HT-29 (cell line): ENCODE data around the gene SATB2. TPM values are rescaled to one million over a fixed set of nuclear protein-coding genes. Genes with fewer than 3 reads are reported as not detected.

Source experiments
- DNase-seq: peaks from one replicate; pipeline ENCODE4 v3.0.0-alpha.2; 2015; ENCODE audit warnings: low spot score
- total RNA-seq: library from RNA; depleted of rRNA; stranded (reverse); fragments of >200 nt; shearing (Covaris generic); gene quantifications from 2 replicates; pipeline ENCODE4 v1.2.3, GENCODE V29; 2014

Gene SATB2
- total RNA-seq, 1 experiment from 2014 or later: 0.18 TPM

DNA sequence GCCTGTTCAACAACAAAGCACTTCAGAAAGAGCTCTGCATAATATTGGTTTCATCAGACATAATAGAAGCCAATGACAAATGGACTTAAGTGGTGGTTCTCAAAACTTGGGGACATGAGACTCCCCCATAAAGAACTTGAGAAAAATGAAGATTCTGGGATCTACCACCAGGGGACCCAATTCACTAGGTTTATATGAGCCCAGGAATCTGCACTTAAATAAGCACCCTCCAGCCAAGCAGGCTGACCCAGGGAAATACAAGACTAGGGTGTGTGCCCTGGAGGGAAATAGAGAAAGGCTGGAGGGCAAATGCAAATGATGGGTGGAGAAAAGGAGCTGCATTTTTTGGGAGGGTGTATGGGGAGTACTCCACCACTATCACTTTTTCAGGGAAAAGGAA lies 52.5 kb downstream of the SATB2 start:
- peak; percentile 14 for DNase-seq

DNA sequence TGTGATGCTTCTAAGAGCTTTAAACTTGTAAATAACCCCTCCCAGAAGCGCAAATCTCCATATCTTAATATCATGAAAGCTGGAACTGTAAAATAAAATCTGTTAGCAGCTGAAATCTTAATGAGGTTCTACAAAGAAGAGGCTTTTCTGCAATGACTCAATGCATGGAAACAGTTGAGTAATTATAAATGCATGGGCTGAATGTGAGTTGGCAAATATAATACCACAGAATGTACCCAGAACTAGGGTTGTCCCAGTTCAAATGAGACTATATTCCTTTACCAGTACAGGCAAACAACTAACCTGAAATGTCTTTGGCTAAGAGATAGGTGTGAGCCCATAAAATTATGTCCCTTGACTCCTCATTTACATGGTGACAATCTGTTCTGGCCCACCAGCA lies 52.9 kb downstream of the SATB2 start:
- no peak for DNase-seq

DNA sequence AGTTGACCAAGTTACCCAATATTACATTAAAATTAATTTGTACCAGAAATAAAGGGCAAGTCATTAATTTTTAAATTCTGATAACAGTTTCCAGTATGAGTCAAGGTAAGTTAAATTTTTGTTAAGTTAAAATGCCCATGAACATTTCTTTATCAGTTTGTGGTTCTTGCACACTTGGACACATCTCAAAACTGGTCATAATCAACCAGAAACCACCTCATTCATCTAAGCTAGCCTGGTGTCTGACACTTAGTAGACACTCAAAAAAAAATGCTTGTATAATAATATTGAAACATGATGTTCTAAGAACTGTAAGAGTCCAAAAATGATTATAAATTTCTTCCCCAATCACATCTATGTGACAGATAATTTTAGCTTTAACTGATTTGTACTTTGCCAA lies 62.4 kb downstream of the SATB2 start:
- no peak for DNase-seq

DNA sequence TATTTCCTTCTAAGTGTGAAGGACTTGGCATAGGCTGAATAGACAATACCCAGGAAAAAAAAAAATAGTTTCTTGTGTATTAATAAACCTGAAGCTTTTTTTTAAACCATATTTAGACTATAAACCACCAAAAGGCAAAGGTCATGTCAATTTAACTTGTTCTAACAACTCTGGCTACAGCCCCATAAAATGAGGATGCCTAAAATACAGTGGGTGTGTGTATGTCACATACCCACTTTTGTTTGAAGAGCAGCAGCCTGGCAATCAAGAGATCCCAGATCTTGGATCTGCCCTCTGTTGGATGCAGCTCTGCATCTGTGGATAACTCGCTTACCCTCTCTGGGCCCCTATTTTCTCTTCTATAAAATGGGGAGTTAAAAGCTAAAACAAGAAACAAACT lies 65.4 kb downstream of the SATB2 start:
- DNase-seq: no peak

DNA sequence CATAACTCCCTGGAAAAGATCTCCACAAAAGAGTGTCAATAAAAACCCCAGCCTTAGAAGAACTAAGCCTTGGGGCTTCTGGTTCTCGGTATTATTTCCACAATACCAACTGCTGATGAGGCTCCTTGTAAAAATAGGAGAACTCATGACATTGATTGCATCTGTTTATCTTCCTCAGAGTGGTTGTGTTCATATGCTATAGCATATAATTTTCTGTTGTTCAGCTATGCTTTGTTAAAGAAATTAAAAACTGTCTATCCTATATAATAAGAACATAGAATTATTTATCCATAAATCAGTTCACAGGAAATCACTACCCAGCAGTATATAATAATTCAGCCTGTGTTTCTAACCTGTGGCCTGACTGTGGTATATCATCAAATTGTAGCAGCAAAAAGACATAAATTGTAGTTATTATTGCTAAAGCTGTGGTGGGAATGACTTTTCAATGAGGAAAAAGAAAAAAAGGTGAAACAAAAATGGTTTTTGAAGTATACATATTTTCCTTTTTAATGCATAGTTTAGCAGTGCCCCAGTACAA lies 68.9 kb downstream of the SATB2 start:
- no peak for DNase-seq

DNA sequence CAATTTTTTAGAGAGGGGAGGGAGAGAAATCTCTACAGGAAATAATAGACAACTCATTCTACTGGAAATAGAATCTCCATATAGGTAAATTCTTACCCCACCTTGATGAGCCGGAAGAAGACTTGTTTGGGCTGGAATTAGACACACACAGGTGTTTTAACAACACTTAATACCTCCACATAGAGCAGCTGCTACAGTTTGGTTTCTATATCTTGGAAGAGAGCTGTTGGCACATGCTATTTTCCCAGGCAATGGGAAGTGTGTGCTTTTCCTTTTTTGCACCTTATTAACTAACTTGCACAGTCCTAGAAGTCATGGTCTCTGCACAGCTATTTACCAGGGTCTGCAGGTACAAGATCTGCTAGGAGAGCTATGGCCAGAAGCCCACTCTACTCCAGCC lies 73.7 kb downstream of the SATB2 start:
- DNase-seq: no peak

DNA sequence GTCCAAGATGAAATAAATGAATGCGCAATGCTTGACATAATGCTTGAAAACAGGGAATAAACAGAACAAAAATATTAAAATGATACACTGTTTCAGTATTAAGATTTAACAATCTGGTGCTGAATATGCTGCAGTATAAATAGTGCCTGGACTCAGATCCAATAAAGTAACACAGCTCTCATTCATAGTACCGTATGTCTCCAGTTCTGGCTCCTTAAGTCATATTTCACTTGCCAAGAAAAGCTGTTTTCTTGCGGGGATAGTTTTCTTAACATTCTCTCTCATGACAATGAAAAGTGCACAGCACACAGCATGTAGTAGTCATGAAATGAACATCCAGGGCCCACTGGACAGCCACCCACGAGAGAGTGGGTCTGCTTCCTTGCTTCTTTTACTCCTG lies 74.7 kb downstream of the SATB2 start:
- DNase-seq: no peak

DNA sequence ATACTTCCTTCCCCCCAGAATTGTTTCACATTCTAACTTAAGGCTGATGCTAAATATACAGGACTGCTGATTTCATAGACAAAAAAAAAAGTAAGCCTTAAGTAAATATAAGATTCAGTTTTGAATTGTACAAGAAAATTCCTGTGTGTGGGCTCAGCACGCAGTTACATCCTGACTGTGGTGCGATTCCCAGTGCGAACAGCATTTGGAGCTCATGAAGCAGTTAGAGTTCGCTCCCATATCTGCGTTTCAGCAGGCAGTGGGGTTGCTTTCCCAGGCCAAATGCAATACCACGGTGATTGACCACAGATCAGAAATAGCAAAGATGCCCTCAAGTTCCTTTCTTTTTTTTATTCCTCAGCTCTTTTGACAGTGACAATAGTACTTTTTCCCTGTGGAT lies 75.6 kb downstream of the SATB2 start:
- no peak for DNase-seq

DNA sequence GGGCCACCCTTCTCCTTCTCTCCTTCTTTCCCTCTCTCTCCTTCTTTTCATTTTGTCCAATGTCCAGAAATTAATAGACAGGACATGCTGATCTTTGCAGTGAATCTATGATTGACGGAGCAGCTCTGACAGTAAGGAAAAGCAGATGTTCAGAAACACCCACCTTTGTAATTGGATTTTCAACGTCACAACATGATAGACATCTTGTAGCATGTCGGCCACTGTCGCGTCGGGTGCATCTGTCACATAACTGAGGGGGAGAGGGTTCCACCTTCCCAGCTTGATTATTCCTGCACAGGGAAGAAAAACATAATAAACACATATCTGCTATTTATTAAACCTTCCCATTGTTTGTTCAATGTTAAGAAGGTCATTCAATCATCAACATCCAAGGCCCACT lies 76.2 kb downstream of the SATB2 start:
- no peak for DNase-seq

DNA sequence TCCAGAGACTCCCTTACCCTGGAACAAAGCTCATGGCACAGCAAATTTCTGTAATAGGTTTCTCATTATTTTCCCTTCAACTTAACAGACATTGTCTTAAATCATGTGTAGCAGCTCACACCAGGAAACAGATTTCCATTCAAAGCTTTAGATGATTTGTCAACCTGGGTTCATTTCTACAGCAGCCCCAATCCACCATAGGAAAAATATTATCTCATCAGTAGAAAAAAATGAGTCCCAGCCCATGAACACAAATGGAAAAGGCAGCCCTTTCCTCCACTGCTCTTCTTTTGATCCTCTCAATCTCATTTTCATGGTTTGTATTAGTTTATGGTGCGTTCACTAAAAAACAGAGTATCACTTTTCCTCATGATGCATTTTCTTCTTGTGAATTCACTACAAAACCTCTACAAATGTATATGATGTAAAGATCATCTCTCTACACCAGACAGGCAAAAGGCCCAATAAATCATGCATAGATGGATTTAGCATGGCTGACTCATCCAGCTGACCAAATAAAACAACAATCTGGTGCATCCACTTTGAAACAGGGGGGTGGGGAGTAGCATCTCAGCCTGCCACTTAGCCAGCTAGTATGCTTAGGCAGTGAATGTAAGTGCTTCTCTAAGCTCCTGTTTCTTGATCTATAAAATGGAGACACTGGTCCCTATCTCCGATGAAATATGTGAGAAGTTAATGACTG lies 78.6 kb downstream of the SATB2 start:
- DNase-seq: no peak

DNA sequence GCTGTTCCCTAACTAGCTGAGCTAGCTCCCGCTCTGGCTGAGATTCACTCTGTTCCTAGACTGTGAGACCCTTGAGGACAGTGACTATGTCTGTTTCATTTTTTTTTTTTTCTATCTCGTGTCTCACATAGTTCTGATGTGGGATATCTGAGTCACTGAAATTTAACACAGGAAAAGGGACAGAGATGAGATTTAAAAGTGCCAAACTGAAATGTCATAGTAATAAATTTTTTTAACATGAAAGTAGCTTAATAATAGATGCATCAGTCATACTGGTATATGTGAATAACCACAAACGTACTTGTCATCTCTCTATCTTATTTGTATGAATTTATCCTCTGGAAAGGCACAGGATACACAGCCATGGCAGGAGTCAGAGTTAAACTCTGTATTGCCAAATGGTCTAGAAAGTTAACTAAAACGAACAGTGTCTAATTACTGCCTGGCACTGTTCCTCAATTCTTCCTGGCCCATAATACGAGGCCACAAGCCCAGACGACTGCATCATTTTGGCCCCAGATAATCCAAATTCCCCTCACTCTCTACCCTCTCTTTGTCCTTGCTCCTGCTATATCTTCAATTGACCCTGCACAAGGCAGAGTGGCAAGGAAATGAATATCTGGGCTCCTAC lies 87.5 kb downstream of the SATB2 start:
- no peak for DNase-seq

DNA sequence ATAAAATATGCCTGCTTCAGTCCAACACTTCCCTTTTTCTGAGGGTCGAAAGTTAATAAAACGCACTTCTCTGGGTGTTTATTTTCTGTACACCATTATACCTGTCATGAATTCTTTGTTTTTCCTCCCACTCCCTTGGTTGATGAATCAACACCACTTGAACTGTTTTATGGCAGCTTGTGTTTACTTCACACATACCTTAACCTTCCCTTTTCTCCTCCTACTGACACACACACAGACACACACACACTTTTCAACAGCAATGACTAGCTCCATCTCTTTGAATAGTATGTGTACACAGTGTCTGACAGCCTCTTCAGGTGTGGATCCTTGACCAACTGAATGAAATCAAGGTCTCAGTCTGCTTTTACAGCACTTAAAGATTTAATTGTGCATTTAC lies 91.3 kb downstream of the SATB2 start:
- no peak for DNase-seq

DNA sequence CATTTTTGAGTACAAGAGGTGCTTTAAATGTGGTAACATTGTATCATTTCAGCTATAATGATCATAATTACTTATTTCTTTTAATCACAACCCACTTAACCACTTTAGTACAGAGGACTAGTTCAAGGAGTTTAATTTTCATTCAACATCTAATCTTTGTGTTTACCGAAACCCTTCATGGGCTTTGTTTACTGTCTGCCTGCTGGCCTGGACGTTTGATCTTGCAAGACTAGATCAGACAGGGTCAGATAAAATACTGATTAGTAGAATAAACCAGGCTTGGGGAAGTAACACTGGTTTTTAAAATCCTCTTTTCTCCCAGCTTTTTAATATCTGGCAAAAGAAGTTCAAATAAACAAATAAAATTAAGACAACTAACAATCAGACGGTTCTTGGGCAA lies 93.6 kb downstream of the SATB2 start:
- no peak for DNase-seq

DNA sequence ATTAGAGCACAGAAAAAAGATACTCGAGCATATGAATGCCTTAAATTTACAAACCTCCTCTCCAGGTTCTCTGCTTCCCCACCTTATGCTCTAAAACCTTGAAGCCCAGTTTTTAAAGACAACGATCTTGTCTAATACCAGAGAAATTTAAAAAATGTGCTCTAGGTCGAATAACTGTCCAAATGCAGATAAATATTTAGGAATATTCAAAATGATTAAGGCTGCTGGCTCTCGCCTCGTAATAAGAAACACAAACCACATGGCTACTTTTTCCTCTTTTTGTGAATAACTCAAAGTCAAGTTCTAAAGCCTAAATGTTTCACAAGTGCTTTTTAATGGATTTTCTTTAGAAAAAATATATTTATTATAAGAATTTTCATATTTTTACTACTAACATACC lies 101.3 kb downstream of the SATB2 start:
- DNase-seq: no peak

DNA sequence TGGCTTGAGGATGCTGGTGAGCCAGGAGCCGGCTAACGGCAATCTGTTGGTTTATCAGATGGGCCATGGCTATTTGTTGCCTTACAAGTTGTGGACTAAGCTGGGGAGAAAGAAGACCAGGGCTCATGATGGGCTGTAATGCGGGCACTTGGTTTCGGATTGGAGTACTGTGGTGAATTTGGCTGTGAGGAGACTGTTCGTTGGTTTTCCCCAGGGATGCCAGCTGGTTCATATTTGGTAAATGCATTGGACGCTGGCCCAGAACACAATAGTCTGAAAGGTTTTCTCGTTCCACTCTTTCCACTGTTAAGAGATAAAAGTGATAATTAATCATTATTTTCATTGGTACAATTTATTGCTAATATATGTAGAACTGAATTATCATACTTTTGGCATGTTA lies 108.9 kb downstream of the SATB2 start:
- DNase-seq: no peak

DNA sequence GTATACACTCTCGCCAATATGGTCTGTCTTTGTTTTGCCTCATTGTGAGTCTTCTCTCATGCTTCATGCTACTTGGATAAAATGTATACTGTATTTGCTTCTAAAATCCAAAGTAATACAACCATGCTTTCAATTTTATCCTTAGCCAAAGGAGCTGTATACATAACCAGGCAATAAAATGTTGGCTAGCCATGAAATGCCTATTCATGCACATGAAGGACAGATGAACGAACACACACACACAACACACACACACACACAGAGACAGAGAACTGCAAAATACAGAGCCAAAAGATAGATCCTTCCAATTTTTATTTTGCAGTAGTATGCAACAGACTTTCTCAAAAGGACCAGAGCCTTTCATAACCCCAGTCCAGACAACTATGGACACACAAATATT lies 113.7 kb downstream of the SATB2 start:
- DNase-seq: no peak

DNA sequence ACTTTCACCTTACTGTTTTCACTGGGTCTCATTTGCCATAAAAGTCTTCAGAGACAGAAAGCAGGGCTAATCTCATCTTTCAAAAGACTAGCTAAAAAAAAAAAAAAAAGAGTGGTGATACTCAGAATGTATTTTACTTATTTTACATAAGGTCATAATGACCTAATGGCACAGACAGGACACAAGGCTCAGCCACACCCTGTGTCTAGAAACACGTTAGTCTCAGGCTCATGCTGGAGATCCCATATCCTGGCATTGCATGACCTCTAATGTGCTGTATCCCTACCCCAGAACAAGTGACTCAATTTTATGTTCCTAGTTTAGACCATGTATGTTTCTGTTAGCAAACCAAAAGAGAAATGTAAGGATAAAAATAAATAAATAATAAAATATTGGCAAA lies 115.4 kb downstream of the SATB2 start:
- no peak for DNase-seq

DNA sequence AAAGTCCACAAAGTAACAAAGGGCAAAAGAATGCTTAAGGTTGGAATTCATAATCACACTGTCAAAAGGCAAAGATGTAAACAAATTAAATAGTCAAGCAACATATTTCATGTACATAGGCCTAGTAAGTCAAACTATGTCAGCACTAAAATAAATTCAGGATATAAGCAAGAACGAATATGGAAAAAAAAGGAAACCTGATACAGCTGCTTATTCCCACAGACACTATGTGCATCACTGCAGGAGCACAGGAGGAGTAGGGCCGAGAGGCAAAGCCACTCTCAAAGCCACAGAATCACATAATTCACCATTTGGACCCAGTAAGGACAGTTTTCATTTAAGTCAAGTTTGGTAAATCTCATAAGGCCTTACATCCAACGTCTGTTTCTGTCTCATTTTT lies 116.6 kb downstream of the SATB2 start:
- no peak for DNase-seq

DNA sequence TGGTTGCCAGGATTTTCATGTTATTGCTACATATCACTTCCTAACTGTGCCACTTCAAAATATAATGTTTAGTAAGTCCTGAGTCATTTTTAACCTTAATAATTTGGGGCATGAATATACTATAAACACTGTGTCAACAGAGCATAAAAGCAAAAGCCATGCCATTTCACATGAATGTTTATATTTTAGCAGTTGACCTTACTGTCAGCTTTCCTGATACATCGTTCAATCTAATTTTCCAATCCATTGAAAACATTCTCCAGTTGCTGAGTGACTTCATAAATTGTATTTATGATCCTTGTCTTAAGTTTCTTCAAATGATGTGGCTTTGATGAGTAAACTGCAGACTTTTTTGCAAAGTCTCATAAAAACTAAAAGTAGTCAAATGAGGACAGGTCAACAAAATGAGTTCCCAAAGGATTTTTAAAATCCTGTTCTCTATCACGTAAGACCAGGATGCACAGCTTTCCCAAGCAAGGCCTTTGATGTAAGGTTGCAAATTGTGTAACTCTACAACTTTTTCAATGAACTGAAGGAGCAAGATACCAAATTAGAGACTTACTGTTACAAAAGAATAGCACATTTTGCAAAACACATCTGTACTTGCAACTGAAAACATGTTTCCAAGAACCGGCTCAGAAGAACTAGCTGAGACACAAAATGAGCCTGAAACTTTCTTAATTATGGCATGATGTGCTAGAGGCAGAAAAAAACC lies 117.7 kb downstream of the SATB2 start:
- DNase-seq: no peak

DNA sequence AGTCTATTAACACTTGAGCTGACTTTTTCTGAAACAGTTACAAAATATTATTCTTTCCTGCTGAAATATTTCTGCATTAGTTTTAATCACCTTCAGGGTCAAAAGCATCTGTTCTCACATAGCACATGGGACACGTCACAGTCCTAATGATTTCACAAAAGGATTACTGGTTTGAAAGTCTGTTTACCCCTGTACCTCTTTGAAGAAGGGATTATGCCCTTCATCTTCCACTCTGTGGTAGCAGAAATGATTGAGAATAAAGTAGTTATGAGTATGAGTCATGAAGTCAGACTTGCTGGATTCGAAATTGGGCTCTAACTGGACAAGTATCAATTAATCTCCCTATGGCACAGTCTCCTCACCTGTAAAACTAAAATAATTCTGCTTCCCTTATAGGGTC lies 121.2 kb downstream of the SATB2 start:
- DNase-seq: no peak

DNA sequence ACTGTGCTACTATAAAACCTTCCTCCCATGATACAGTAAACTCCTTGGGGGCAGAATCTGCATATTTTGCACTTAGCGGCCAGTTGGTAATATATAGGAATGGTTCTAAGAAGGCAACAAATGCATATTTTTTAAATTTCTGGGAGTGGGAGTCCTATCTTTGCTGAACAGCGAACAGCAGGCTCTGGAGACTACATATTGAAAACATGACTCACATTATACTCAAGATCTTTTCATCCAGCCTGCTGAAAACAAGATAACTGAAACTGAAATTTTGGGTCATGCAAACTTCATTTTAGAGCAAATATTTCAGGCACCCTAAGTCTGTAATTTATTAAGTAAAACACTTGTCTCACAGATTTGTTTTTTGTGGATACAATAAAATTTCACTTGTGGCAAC lies 122.2 kb downstream of the SATB2 start:
- DNase-seq: no peak

DNA sequence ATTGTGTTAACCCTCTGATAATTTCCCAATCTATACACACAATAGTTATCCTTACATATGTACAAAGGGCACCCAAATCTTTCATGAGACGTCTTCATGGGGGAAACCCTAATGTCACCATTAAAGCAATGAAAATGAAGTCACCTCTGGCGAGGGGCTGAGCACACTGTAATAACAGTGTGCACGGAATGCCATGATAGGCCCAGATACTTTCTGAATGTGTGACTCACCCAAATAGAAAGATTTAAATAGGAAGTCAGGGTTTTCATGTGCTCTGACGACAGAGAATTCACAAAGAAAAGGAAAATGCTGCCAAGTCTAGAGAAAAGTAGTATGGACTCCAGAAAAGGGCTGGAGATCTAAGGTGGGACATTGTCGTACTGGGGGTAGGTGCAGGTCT lies 128.3 kb downstream of the SATB2 start:
- DNase-seq: no peak

DNA sequence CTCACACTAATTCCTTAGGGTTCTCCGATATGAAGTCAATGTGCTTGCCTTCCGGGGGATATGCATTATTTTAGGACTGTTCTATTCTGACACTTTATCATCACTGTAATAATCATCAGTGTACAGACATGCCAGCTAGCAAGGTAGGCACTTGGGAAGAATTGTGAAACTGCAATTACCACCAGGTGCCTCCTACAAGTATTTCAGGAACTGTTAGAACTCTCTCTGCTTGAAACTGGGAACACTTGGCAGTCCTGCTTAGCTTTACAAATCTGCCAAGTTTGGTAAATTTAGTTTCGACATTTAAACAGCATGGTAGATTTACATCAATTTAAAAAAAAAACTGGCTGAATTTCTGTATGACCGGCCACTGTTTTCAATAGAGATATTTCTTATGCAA lies 128.7 kb downstream of the SATB2 start:
- DNase-seq: no peak
